WTC11 (cell line): ENCODE results near the gene KYNU. TPM values are rescaled to one million over a fixed set of nuclear protein-coding genes. Genes with fewer than 3 reads are reported as not detected.

Experiments used
- ATAC-seq: fragments of 200-7000 bp; cut with Tn5 transposase; 2 replicates; pipeline ENCODE4 v1.10.0; 2021; ENCODE audit warnings: mild to moderate bottlenecking, moderate library complexity
- Bru-seq: library from RNA; stranded (reverse); fragments of 400-500 nt; gene quantifications from one replicate; lab custom pipeline; 2021; lab: Mats Ljungman, UMichigan
- CTCF ChIA-PET: fragments of 300-600 bp; sonication (Branson Sonifier 250); formaldehyde crosslinking; loops from one replicate; lab custom pipeline; 2021; ENCODE audit warnings: antibody characterized with exemption; lab: Charles Lee
- POLR2A ChIA-PET: fragments of 350-600 bp; sonication (Branson Sonifier 250); formaldehyde crosslinking; loops from one replicate; lab custom pipeline; 2021; ENCODE audit warnings: antibody characterized with exemption; lab: Charles Lee
- DNase-seq: peaks from one replicate; pipeline ENCODE4 v3.0.0; 2021; ENCODE audit warnings: low spot score
- H3K27ac Mint-ChIP-seq: 2 replicates; pipeline ENCODE4 v1.8.0; 2021; ENCODE audit warnings: mixed read lengths
- H3K27me3 Mint-ChIP-seq: 2 replicates; pipeline ENCODE4 v1.8.0; 2021; ENCODE audit warnings: low read depth, mild to moderate bottlenecking, moderate library complexity, mixed read lengths
- H3K36me3 Mint-ChIP-seq: 2 replicates; pipeline ENCODE4 v1.8.0; 2021; ENCODE audit warnings: mixed read lengths
- H3K4me1 Mint-ChIP-seq: 2 replicates; pipeline ENCODE4 v1.8.0; 2022; ENCODE audit warnings: mixed read lengths
- H3K4me3 Mint-ChIP-seq: 2 replicates; pipeline ENCODE4 v1.8.0; 2021; ENCODE audit warnings: mild to moderate bottlenecking, moderate library complexity, mixed read lengths
- H3K9me3 Mint-ChIP-seq: 2 replicates; pipeline ENCODE4 v1.8.0; 2021; ENCODE audit warnings: mixed read lengths
- ATF2 ChIP-seq: sonication (generic); formaldehyde crosslinking; IDR thresholded peaks from 2 replicates; pipeline ENCODE4 v1.8.1; 2022; ENCODE audit warnings: low read depth, missing genetic modification reagents, borderline replicate concordance
- FOXK1 ChIP-seq: sonication (generic); formaldehyde crosslinking; IDR thresholded peaks from 2 replicates; pipeline ENCODE4 v1.8.0; 2022; ENCODE audit warnings: mild to moderate bottlenecking, moderate library complexity, missing genetic modification reagents
- GABPB1 ChIP-seq: sonication (generic); formaldehyde crosslinking; IDR thresholded peaks from 2 replicates; pipeline ENCODE4 v1.8.1; 2023; ENCODE audit warnings: mild to moderate bottlenecking, missing genetic modification reagents
- HMGA2 ChIP-seq: fragments of 250-450 bp; sonication (Bioruptor Pico); IDR thresholded peaks from 2 replicates; pipeline ENCODE4 v1.4.0; 2021; ENCODE audit warnings: mild to moderate bottlenecking, moderate library complexity
- IRF1 ChIP-seq: sonication (generic); formaldehyde crosslinking; IDR thresholded peaks from 2 replicates; pipeline ENCODE4 v1.8.0; 2023; ENCODE audit warnings: missing genetic modification reagents
- JAZF1 ChIP-seq: fragments of 250-450 bp; sonication (Bioruptor Pico); IDR thresholded peaks from 2 replicates; pipeline ENCODE4 v1.9.0; 2021; ENCODE audit warnings: moderate library complexity, mild to moderate bottlenecking, inconsistent platforms
- PRRX2 ChIP-seq: fragments of 250-450 bp; sonication (Bioruptor Pico); IDR thresholded peaks from 2 replicates; pipeline ENCODE4 v1.8.0; 2021; ENCODE audit warnings: mild to moderate bottlenecking
- SMAD3 ChIP-seq: sonication (generic); formaldehyde crosslinking; IDR thresholded peaks from 2 replicates; pipeline ENCODE4 v1.8.0; 2022; ENCODE audit warnings: missing genetic modification reagents, mild to moderate bottlenecking, borderline replicate concordance
- SP1 ChIP-seq: sonication (generic); formaldehyde crosslinking; conservative IDR thresholded peaks from 2 replicates; pipeline ENCODE4 v1.8.1; 2022; ENCODE audit warnings: missing genetic modification reagents
- ZNF138 ChIP-seq: sonication (generic); formaldehyde crosslinking; conservative IDR thresholded peaks from 2 replicates; pipeline ENCODE4 v1.8.1; 2022; ENCODE audit warnings: mild to moderate bottlenecking, moderate library complexity, missing genetic modification reagents
- ZNF219 ChIP-seq: sonication (generic); formaldehyde crosslinking; IDR thresholded peaks from 2 replicates; pipeline ENCODE4 v1.8.0; 2023; ENCODE audit warnings: missing genetic modification reagents, mild to moderate bottlenecking, borderline replicate concordance
- ZNF232 ChIP-seq: sonication (generic); formaldehyde crosslinking; IDR thresholded peaks from 2 replicates; pipeline ENCODE4 v1.8.0; 2022; ENCODE audit warnings: mild to moderate bottlenecking, missing genetic modification reagents
- ZNF263 ChIP-seq: sonication (generic); formaldehyde crosslinking; IDR thresholded peaks from 2 replicates; pipeline ENCODE4 v1.8.1; 2022; ENCODE audit warnings: low read depth, mild to moderate bottlenecking, moderate library complexity, missing genetic modification reagents
- ZNF416 ChIP-seq: fragments of 250-450 bp; sonication (Bioruptor Pico); IDR thresholded peaks from 2 replicates; pipeline ENCODE4 v1.9.0; 2021; ENCODE audit warnings: mild to moderate bottlenecking, inconsistent platforms
- long read RNA-seq, 3 experiments: library from RNA in 1 of 3; library from capped mRNA in 1 of 3; library from polyadenylated mRNA in 1 of 3; unstranded in 2 of 3; stranded (forward) in 1 of 3; transcript quantifications; one replicate each; pipeline ENCODE4 v2.0.0, GENCODE V29; 2021
- total RNA-seq: library from RNA; stranded (reverse); gene quantifications from 3 replicates; pipeline ENCODE4 v1.2.3, GENCODE V29; 2021
- TF ChIP-seq, protein P1 (sequence below): sonication (generic); formaldehyde crosslinking; IDR thresholded peaks from 2 replicates; pipeline ENCODE4 v1.8.0; 2023; ENCODE audit warnings: missing genetic modification reagents, mild to moderate bottlenecking, borderline replicate concordance
- TF ChIP-seq, protein P2 (sequence below): sonication (generic); formaldehyde crosslinking; IDR thresholded peaks from 2 replicates; pipeline ENCODE4 v1.8.0; 2022; ENCODE audit warnings: mild to moderate bottlenecking, missing genetic modification reagents
- TF ChIP-seq, protein P3 (sequence below): fragments of 250-450 bp; sonication (Bioruptor Pico); IDR thresholded peaks from 2 replicates; pipeline ENCODE4 v1.9.0; 2021; ENCODE audit warnings: moderate library complexity, mild to moderate bottlenecking, inconsistent platforms, borderline replicate concordance
- TF ChIP-seq, protein P4 (sequence below): sonication (generic); formaldehyde crosslinking; IDR thresholded peaks from 2 replicates; pipeline ENCODE4 v1.8.0; 2022; ENCODE audit warnings: mild to moderate bottlenecking, missing genetic modification reagents
- TF ChIP-seq, protein P5 (sequence below): fragments of 250-450 bp; sonication (Bioruptor Pico); IDR thresholded peaks from 2 replicates; pipeline ENCODE4 v1.9.0; 2021; ENCODE audit warnings: mild to moderate bottlenecking
- TF ChIP-seq, protein P6 (sequence below): sonication (generic); formaldehyde crosslinking; IDR thresholded peaks from 2 replicates; pipeline ENCODE4 v1.8.0; 2022; ENCODE audit warnings: mild to moderate bottlenecking, missing genetic modification reagents

The KYNU gene
- total RNA-seq (0.18 to 0.85 TPM (median 0.21 TPM) in 3 replicates), Bru-seq, nascent RNA (percentile 19 among the genes with signal in this experiment)
- long read RNA-seq, experiment 1, partial matches to known transcripts: 0 of 1 reads
- long read RNA-seq, experiment 1, other reads (novel, unspliced or antisense): 1 of 1 reads
- long read RNA-seq, experiment 2, partial matches to known transcripts: 0 of 1 reads
- long read RNA-seq, experiment 2, other reads (novel, unspliced or antisense): 1 of 1 reads
- long read RNA-seq, experiment 3, partial matches to known transcripts: 0 of 1 reads
- long read RNA-seq, experiment 3, other reads (novel, unspliced or antisense): 1 of 1 reads

DNA sequence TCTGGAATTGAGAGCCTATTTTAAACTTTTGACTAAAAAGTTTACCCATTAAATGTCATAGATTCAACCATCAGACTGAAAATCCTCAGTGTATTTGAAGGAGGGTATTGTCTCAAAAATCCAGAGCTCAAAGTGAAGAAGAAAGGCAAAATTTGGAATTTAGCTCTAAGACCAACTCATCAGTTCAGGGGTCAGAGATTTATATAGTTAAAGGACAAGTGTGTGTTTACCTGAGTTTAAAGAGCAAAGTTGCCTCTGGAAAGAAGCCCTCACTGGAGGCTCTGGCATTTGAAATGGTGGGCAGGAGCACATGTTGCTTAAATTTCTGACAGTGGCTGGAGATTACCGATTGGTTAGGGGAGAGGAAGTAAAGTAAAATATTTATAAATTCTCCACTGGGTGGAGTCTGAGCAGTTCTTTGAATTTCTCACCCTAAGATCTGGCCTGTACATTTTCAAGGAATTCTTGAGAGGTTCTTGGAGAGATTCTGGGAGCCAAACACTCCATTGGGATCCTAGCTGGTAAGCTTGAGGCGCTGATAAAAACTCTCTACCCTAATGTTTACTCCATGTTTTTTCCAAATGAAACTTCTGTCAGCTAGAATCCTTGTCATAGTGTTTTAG is at the start of gene KYNU:
Gene KYNU (plus strand): TSS at position 449 of the 623 bp plus-strand sequence. CDS start 7,704 bp downstream, outside the sequence.
- Mint-ChIP-seq H3K4me1 (peaks cover 13% of the 10 kb centered on the region), H3K36me3 (no peaks in the 10 kb centered on the region), H3K27ac (no peak within 1 kb of the TSS), H3K9me3 (no peaks in the 10 kb centered on the region; the same call in 1 of the 2 replicates), H3K27me3 (no peaks in the 10 kb centered on the region), H3K4me3 (no peak within 1 kb of the TSS)
- no peak for TF ChIP-seq IRF1 (CRISPR knock-in tag)
- no peak for TF ChIP-seq SMAD3 (CRISPR knock-in tag)
- no peak for TF ChIP-seq GABPB1 (CRISPR knock-in tag)
- TF ChIP-seq PRRX2: no peak
- TF ChIP-seq, protein P1, sequence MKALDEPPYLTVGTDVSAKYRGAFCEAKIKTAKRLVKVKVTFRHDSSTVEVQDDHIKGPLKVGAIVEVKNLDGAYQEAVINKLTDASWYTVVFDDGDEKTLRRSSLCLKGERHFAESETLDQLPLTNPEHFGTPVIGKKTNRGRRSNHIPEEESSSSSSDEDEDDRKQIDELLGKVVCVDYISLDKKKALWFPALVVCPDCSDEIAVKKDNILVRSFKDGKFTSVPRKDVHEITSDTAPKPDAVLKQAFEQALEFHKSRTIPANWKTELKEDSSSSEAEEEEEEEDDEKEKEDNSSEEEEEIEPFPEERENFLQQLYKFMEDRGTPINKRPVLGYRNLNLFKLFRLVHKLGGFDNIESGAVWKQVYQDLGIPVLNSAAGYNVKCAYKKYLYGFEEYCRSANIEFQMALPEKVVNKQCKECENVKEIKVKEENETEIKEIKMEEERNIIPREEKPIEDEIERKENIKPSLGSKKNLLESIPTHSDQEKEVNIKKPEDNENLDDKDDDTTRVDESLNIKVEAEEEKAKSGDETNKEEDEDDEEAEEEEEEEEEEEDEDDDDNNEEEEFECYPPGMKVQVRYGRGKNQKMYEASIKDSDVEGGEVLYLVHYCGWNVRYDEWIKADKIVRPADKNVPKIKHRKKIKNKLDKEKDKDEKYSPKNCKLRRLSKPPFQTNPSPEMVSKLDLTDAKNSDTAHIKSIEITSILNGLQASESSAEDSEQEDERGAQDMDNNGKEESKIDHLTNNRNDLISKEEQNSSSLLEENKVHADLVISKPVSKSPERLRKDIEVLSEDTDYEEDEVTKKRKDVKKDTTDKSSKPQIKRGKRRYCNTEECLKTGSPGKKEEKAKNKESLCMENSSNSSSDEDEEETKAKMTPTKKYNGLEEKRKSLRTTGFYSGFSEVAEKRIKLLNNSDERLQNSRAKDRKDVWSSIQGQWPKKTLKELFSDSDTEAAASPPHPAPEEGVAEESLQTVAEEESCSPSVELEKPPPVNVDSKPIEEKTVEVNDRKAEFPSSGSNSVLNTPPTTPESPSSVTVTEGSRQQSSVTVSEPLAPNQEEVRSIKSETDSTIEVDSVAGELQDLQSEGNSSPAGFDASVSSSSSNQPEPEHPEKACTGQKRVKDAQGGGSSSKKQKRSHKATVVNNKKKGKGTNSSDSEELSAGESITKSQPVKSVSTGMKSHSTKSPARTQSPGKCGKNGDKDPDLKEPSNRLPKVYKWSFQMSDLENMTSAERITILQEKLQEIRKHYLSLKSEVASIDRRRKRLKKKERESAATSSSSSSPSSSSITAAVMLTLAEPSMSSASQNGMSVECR: no peak
- TF ChIP-seq, protein P2, sequence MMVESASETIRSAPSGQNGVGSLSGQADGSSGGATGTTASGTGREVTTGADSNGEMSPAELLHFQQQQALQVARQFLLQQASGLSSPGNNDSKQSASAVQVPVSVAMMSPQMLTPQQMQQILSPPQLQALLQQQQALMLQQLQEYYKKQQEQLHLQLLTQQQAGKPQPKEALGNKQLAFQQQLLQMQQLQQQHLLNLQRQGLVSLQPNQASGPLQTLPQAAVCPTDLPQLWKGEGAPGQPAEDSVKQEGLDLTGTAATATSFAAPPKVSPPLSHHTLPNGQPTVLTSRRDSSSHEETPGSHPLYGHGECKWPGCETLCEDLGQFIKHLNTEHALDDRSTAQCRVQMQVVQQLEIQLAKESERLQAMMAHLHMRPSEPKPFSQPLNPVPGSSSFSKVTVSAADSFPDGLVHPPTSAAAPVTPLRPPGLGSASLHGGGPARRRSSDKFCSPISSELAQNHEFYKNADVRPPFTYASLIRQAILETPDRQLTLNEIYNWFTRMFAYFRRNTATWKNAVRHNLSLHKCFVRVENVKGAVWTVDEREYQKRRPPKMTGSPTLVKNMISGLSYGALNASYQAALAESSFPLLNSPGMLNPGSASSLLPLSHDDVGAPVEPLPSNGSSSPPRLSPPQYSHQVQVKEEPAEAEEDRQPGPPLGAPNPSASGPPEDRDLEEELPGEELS (CRISPR knock-in tag): no peak
- TF ChIP-seq, protein P3, sequence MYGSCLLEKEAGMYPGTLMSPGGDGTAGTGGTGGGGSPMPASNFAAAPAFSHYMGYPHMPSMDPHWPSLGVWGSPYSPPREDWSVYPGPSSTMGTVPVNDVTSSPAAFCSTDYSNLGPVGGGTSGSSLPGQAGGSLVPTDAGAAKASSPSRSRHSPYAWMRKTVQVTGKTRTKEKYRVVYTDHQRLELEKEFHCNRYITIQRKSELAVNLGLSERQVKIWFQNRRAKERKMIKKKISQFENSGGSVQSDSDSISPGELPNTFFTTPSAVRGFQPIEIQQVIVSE (CRISPR knock-in tag): no peak
- TF ChIP-seq ZNF416: no peak
- no peak for TF ChIP-seq ZNF219 (CRISPR knock-in tag)
- TF ChIP-seq SP1 (CRISPR knock-in tag): no peak
- ChIA-PET POLR2A (no interaction called here), CTCF (no interaction called here)
- no peak for DNase-seq
- no peak; the same call in 1 of the 2 replicates for ATAC-seq

DNA sequence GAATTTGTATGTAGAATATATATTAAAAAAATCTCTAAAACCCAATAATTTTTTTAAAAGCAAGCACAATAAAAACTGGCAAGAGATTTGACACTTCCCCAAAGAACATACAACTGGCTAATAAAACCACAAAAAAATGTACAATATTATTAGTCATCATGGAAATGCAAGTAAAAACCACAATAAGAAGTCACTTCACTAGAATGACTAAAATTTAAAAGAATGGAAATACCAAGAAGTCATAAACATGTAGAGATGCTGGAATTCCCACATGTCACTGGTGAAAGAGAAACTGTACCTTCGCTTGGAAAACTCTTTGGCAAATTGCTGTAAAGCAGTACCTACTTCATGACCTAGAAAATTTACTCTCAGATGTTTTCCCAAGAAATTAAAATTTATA is 43.4 kb upstream of the KYNU start:
- CTCF ChIA-PET: no interaction called here
- H3K27me3 Mint-ChIP-seq: no peaks in the 10 kb centered on the region
- no peak for ATAC-seq
- H3K4me1 Mint-ChIP-seq: peaks cover 14% of the 10 kb centered on the region
- no peaks in the 10 kb centered on the region for H3K36me3 Mint-ChIP-seq
- DNase-seq: no peak
- no peak overlapping the region for H3K4me3 Mint-ChIP-seq
- H3K9me3 Mint-ChIP-seq: 0 out of 2 replicates have a peak, but pooled peaks cover 4% of the 10 kb centered on the region
- no peak overlapping the region for H3K27ac Mint-ChIP-seq
- POLR2A ChIA-PET: no interaction called here
- no peak for TF ChIP-seq ZNF138 (CRISPR knock-in tag)
- no peak for TF ChIP-seq ZNF232
- TF ChIP-seq FOXK1: no peak
- no peak for TF ChIP-seq ATF2 (CRISPR knock-in tag)
- no peak for TF ChIP-seq JAZF1
- no peak for TF ChIP-seq HMGA2 (CRISPR knock-in tag)
- TF ChIP-seq ZNF263 (CRISPR knock-in tag): no peak
- TF ChIP-seq, protein P4, sequence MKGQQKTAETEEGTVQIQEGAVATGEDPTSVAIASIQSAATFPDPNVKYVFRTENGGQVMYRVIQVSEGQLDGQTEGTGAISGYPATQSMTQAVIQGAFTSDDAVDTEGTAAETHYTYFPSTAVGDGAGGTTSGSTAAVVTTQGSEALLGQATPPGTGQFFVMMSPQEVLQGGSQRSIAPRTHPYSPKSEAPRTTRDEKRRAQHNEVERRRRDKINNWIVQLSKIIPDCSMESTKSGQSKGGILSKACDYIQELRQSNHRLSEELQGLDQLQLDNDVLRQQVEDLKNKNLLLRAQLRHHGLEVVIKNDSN (CRISPR knock-in tag): no peak
- TF ChIP-seq, protein P5, sequence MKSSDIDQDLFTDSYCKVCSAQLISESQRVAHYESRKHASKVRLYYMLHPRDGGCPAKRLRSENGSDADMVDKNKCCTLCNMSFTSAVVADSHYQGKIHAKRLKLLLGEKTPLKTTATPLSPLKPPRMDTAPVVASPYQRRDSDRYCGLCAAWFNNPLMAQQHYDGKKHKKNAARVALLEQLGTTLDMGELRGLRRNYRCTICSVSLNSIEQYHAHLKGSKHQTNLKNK (CRISPR knock-in tag): no peak
- TF ChIP-seq, protein P6, sequence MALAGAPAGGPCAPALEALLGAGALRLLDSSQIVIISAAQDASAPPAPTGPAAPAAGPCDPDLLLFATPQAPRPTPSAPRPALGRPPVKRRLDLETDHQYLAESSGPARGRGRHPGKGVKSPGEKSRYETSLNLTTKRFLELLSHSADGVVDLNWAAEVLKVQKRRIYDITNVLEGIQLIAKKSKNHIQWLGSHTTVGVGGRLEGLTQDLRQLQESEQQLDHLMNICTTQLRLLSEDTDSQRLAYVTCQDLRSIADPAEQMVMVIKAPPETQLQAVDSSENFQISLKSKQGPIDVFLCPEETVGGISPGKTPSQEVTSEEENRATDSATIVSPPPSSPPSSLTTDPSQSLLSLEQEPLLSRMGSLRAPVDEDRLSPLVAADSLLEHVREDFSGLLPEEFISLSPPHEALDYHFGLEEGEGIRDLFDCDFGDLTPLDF (CRISPR knock-in tag): no peak
